Non-pigmented ciliary epithelial cell (primary cell): ENCODE measurements around the gene HCRTR1.
"Not testable (repeated sequence)": the region's sequence is repeated elsewhere in the genome, so short reads cannot be mapped to it uniquely, and the experiment has no call there.

Experiments
- DNase-seq: peaks from one replicate; pipeline ENCODE4 v3.0.0-alpha.2; 2010; ENCODE audit warnings: low read depth

Gene HCRTR1

DNA sequence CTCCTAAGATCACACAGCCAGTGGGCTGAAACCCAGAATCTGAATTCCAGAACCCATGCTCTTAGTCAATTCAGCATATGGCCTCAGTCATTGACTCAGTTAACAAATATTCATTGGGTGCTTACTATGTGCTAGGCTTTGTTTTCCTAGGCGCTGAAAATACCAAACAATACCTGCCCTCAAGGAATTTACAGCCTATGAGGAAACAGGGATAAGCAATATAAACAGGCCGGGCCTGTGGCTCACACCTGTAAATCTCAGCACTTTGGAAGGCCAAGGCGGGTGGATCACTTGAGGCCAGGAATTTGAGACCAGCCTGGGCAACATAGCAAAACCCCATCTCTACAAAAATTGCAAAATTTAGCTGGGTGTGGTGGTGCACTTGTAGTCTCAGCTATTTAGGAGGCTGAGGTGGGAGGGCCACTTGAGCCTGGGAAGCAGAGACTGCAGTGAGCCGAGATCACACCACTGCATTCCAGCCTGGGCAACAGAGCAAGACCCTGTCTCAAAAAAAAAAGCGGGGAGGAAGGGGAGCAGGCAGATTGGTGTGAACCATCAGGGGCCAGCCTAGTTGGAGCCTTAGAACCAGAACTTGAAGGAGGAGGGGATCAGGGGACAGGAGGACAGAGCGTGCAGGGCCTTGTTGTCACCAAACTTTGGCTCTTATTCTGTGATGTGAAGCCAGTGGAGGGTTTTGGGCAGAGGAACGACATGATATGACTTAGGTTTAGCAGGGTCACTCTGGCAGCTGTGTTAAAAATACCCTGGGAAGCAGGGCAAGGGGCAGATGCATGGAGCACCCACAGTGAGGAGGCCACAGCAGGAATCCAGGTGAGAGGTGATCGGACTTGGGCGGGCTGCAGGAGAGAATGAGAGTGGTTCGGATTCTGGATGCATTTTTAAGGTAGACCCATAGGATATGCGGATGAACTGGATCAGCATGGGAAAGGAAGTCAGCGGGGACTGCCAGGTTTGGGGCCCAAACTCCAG is 35.4 kb upstream of the HCRTR1 start:
- no peak for DNase-seq

DNA sequence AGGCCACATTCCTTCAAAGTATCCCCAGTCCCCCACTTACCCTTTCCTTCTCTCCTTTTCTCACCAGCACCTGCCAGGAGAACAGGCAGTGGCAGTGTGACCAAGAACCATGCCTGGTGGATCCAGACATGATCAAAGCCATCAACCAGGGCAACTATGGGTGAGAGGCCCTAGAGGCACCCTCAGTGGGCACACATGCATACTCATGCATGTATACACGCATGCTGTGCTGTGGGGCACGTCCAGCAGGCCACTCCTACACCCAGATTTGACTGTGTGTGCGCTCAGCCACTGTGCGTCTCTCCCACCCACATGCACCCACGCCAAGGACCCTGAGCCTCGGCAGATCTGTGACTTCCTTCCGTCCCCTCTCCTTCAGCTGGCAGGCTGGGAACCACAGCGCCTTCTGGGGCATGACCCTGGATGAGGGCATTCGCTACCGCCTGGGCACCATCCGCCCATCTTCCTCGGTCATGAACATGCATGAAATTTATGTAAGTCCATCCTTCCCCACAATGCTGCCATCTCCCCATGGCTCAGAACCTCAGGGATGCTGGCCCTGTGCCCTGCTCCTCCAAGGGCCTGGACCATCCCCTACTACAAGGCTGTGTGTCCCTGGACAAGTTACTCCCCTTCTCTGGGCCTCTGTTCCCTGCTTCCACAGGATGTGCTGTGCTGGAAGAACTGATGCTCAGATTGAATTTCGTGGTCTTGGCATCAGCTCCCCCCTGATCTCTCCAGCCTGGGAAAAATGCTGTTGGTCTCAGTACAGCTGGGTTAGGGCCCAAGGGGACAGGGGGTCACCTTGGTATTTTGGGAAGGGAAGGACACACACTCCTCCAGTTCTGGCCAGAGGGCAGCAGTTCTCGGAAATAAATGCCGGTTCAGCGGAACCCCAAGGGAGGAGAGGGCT is 34.2 kb upstream of the HCRTR1 start:
- DNase-seq, result no peak

DNA sequence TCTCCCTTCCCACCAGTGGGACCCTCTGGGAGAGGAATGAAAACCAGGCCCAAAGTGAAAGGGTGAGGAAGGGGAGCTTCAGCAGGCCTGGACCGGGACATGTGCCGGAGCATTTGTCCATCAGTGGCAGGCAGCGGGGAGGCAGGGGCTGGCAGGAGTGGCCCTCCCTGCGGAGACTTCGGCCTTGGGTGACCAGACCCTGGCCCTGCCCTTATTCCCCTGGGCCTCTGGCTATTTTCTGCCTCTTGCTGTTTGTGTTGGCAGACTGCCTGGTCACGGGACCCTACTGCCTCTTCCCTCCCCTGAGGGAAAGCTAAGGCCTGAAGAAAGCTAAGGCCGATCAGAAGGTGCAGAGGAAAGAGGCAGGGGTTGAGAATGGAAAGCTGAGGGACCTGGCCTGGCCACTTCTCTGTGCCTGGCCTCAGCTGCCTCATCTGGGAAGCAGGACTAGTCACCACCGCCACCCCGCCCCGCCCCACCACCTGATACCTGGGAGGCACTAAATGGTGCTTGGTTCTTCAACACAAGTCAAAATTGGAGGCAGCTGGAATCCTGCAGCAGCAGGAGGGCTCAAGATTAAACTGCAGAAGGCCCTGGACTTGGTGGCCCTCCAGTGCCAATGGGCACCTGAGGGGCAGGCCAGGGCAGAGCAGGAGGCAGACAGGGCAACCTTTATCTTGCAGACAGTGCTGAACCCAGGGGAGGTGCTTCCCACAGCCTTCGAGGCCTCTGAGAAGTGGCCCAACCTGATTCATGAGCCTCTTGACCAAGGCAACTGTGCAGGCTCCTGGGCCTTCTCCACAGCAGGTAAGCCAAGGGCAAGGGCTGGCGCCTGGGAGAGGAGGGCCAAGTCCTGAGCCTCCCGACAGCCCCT is 33.3 kb upstream of the HCRTR1 start:
- DNase-seq, result no peak

DNA sequence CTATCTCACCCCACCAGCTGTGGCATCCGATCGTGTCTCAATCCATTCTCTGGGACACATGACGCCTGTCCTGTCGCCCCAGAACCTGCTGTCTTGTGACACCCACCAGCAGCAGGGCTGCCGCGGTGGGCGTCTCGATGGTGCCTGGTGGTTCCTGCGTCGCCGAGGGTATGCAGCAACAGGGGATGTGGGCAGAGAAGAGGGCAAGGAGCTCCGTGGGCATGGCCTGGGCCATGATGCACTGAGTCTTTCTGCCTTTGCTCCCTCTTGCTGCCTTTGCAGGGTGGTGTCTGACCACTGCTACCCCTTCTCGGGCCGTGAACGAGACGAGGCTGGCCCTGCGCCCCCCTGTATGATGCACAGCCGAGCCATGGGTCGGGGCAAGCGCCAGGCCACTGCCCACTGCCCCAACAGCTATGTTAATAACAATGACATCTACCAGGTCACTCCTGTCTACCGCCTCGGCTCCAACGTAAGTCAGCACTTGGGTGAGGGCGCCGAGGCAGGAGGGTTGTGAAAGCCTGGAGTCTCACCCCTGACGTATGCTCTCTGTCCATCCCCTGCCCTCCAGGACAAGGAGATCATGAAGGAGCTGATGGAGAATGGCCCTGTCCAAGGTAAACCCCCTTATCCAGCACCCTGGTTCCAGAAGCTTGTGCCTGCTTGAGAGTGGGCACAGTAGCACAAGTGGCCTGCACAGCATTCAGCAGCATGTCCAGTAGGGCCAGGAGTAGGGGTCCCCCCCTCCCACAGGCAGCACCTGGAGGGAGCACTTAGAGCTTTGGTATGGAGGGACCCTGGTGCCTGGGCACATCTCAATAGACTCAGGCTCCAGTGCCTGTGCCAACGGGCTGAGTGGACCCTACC is 32.4 kb upstream of the HCRTR1 start:
- DNase-seq, result no peak

DNA sequence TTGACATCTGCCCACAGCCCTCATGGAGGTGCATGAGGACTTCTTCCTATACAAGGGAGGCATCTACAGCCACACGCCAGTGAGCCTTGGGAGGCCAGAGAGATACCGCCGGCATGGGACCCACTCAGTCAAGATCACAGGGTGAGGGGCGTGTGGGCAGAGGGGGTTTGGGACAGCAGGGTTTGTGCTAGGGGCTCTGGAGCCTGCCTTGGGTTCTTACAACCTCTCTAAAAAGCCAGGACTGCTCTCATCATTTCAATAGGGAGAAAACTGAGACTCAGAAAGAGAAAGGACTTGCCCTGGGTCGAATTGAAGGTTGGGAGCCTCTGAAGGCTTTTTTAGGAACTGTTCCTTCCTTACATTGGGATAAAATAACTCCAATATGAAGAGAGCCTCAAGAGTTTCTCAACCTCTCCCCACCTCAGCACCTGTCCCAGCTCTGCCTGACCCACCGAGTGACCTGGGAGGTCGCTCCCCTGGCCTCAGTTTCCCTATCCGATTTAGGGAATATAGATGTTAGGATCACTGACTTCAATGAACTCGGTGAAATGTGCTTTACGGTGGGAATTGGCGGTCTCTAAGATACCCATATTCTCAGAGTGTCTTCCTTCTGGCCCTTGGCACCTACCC is 31.6 kb upstream of the HCRTR1 start:
- no peak for DNase-seq

DNA sequence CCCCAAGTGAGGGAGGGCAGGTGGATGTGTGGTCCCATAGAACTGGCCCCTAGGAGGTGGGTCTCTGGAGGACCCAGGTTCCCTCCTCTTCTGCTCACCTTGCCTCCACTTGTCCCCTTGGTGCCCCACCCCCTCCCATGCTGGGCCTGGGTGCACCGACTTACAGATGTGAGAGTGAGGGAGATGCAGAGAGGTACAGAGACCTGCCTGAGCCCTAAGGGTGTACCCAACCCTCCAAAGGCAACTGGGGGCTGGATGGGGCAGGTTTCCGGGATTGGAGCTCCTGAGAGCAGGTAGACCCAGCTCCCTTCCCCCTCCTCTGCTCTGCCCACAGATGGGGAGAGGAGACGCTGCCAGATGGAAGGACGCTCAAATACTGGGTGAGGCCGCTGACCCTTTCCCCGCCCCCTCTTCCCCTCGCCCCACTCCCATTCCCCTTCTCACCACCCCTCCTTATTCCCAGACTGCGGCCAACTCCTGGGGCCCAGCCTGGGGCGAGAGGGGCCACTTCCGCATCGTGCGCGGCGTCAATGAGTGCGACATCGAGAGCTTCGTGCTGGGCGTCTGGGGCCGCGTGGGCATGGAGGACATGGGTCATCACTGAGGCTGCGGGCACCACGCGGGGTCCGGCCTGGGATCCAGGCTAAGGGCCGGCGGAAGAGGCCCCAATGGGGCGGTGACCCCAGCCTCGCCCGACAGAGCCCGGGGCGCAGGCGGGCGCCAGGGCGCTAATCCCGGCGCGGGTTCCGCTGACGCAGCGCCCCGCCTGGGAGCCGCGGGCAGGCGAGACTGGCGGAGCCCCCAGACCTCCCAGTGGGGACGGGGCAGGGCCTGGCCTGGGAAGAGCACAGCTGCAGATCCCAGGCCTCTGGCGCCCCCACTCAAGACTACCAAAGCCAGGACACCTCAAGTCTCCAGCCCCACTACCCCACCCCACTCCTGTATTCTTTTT is 30.8 kb upstream of the HCRTR1 start:
- DNase-seq, result no peak

DNA sequence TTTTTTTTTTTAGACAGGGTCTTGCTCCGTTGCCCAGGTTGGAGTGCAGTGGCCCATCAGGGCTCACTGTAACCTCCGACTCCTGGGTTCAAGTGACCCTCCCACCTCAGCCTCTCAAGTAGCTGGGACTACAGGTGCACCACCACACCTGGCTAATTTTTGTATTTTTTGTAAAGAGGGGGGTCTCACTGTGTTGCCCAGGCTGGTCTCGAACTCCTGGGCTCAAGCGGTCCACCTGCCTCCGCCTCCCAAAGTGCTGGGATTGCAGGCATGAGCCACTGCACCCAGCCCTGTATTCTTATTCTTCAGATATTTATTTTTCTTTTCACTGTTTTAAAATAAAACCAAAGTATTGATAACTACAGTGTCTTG is 30.2 kb upstream of the HCRTR1 start:
- DNase-seq, result not testable (repeated sequence)

DNA sequence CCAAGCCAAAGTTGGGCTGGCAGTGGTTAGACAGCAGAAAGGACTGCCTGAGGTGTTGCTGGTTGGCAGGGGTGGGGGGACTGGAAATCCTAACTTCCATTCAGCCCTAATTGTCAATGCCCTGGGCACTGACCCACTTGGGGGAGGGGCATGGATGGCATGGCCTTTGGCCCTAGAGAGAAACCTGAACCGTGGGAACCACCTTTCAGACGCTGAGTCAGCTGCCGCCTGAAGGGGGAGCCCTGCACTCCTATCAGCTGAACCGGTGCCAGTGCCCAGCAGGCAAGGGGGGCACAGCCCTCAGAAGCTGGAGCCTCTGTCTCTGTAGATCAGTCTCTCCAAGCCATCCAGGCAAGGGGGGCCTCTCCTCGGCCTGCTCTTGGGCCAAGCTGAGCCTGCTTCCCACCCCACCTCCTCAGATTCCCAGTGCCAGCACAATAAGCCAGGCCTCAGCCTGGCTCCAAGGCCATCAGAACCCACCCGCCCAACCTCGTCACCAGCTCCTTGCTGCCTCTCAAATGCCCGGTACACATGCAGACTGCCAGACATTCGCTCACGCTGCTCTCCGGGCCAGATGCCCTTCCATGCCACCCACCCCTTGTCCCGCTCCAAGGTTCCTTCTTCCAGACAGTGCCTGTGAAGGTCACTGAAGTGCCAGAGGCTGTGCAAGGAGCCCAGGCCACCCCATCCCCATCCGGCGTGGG is 29.6 kb upstream of the HCRTR1 start:
- no peak for DNase-seq

DNA sequence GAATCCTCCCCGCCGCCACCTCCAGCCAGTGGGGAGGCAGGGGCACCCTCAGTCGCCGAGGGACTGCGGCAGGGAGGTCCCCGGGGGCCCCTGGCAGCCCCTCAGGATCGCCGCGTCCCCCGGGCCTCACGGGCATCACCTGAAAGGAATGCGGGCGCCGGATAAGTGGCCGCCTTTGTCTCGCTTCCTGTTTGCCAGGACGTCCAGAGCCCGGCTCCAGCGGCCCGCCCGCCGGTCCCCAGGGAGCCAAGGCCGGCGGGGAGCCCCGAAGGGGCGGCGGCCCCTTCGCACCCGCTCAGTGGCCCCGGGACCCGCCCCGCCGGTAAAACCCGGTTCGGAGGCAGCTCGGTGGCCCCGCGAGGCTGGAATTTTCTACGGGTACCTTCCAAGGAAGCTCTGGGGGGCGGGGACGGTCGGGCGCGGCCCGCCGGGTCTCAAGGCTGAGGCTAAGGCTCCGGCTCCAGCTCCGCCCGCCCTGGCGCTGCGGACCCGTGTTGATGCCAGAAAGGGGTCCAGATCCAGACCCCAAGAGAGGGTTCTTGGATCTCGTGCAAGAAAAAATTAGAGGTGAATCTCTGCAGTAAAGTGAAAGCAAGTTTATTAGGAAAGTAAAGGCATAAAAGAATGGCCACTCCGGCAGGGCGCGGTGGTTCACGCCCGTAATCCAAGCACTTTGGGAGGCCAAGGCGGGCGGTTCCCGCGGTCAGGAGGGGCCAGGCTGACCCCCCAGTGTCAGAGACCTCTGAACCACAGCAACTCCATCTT is 28.6 kb upstream of the HCRTR1 start:
- no peak for DNase-seq

DNA sequence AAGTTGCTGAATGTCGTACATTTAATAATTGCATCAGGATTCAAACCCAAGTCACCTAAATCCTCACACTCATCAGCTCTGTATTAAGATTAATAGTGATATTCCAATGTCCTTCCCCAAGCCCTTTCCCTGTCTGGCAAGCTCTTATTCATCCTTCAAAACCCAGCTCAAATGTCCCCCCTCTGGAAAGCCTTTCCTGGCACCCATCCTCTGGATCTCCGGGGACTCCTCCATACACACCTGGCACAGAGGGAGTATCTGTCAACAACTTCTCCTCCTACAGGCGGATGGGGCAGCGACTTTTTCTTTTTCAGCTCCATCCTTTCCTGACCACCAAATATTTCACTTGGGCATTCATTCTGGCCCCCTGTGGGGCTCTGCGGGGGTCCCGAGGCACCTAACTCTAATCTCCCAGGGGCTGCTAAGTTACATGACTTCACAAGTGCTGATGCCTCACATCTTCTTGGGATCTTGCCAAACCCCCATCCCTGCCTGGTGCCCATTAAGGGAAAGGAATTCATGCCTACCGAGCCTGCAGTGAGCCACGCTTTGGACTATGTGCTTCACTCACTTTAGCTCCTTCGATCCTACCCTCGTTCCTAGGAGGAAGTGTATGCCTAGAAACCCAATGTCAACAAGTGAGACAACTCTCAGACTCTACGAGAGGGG is 25.9 kb upstream of the HCRTR1 start:
- DNase-seq, result no peak

DNA sequence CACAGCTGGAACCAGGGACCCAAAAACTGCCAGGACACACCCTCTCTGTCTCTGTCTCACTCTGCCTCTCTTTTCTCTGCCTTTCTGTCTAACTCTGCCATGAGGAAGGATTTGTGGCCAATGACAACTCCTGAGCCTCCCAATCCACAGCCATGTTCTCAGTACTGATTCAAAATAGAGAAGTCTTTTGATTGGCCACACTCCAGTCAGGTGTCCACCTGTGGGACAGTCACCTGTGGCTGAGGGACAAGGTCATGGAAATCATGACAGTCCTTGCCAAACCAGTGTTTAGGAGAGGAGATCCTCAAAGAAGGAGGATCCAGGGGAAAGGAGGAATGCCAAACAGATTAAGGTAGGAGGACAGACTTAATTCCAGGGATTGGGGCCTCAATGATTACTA is 25.4 kb upstream of the HCRTR1 start:
- no peak for DNase-seq

DNA sequence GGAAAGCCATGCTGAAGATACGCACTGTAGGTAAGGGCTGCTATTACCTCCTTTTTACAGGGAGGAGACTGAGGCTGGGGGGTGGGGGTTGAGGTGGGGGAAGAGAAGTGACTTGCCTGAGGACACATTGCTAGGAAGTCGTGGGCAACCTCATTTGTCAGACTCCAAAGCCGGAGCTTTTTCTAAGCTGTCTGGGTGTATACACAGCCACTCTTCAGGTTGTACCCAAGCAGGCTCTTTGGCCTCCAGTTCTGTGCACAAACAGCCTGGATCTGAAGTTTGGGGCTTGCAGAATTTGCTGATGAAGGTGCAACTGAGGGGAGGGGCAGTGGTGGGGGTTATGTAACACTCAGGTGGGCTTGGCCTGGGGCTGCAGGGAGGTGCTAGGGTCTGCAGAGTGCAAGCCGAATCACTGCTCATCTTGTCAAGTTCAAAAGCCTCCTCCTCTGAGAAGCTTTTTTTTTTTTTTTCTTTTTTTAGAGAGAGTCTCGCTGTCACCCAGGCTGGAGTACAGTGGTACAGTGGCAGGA is 24.3 kb upstream of the HCRTR1 start:
- no peak for DNase-seq

DNA sequence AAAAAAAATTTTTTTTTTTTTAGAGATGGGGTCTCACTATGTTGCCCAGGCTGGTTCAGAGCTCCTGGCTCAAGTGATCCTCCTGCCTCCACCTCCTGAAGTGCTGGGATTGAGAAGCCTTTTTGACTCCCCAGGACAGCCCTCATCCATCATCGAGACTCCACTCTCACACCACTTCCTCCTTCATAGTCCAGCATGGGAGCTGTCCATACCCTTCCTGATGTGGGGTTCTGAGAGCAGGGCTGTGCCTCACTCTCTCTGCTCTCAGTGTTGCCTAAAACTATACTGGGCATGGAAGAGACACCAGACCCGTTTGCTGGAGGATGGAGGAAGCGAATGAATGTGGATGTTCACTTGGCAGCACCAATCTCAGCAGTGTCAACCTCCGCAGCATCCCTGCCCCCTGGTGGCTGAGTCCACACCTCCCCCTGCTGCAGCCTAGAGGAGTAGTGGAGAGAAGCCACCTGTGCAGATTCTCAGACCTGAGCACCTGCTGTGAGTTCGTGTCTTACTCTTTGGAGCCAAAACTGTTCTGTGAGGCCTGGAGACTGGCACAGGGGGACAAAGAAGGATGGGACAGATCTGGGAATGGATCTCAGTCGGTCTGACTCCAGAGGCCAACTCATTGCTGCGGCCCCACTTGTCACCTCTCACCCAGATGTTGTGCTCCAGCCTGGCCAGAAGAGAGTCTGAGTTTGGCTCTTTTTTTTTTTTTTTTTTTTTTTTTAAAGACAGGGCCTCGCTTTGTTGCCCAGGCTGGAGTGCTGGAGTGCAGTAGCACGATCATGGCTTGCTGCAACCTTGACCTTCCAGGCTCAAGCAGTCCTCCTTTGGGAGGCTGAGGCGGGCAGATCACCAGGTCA is 23.5 kb upstream of the HCRTR1 start:
- DNase-seq, result no peak

DNA sequence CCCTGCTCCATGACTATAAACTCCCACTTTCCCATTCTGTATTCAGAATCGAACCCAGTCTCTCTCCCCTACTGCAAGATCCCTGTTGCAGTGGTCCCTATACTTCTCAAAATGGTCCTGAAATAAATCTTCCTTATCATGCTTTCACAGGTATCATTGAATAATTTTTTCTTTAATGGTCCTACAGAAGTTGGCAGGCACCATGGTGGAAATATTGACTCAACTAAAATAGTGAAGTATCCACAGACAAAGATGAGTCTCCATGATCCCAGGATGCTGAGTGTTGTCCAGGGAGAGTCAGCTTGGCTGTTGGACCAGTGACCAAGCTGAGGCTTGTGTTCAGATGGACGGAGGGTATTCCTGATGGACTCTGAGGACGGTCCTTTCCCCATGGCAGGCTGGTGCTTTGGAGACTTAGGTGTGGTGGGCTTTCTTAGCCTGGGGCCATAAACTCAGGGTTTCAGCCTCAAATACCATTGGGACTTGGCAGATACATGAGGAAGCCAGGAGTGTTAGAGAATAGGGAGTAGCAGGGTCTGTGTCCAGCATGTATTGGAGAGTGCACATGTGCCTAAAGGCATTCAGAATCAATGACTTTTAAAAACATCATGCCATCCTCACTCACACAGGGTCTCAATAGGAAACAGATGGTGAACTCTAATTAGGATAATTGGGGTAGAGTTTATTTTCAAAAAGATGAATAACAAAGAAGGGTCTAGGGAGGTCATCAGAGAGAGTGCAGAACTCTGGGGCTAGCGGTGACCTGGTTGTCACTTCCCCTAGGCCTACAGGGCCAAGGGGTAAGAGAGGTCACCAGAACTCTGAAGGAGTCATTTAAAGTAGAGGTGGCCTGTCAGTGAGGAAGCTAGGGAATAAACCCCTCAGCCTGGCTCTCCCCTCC is 21.4 kb upstream of the HCRTR1 start:
- no peak for DNase-seq

DNA sequence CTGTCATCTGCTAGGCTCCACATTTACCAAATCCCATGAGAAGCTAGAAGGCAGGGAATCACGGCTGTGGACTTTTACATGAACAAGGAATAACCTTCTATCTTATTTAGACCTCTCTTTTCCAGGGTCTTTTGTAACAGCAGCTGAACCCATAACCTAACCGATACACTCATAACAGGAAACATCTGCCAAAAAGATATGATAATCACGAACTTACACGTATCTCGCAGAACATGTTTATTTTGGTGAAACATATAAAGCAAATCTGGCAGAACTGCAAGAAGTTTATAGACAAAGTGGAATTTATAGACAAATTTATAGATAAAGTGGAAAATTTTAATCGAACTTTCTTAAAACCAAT is 20.8 kb upstream of the HCRTR1 start:
- DNase-seq, result no peak
